GM13976 (cell line): ENCODE data around the gene RABL3.
"Not testable (repeated sequence)": the region's sequence is repeated elsewhere in the genome, so short reads cannot be mapped to it uniquely, and the experiment has no call there.

Experiments
- DNase-seq: peaks from one replicate; pipeline ENCODE4 v3.0.0; 2012; ENCODE audit warnings: low spot score
- CTCF ChIP-seq: IDR thresholded peaks from 2 replicates; pipeline ENCODE4 v1.5.1; 2012; ENCODE audit warnings: borderline replicate concordance, mild to moderate bottlenecking; ENCODE audit not compliant: insufficient read depth; ENCODE audit errors: extremely low read depth, missing control alignments, control extremely low read depth
- in situ Hi-C: fragments of 300-500 bp; cut with MboI; formaldehyde crosslinking; loops from one replicate; pipeline ENCODE4 v1.12.0; 2022; ENCODE audit warnings: low sequenced_read_pairs, mixed read lengths, inconsistent platforms; ENCODE audit not compliant: unreplicated experiment

RABL3 gene

DNA sequence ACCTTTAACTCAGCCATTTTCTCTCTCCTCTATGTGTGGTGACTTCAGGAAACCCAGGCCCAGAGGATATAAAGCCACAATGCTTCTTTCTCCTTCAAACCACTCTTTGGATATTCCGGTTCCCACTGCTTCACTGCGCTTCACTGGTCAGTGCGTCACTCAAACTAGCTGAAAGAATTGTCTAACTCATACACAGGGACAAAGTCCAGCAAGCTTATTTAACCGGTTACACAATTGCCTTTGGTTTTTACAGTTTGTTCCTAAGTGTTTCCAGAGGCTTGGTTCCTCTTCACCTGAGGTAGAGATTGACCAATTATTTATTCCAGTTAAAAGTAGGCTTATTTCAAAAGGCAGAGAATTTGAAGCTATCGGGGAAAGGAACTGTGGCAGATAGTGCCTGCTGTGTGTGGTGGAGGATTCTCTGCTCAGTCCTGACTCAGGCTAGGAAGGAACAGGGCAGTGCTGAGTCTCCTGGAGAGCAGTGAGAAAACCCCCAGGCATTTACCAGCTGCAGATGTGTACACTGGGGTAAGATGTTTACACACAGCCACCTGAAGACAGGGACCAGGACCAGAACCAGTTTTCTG lies 60.1 kb downstream of the RABL3 start, which contains the start of gene HGD:
HGD (minus strand) TSS at position 145 of the 587 bp plus-strand sequence; CDS start at position 17, 128 bp downstream.
- TF ChIP-seq CTCF, result no peak
- in situ Hi-C loops, result no loop called here

GRCh38 chr3:120681506-120682038 lies 60.7 kb downstream of the RABL3 start:
- TF ChIP-seq CTCF, result no peak
- DNase-seq, result no peak
- in situ Hi-C loops, result no loop called here

More for the DNA sequence above, 60.1 kb downstream of the RABL3 start, which contains the start of gene HGD:
- DNase-seq, result no peak

- in situ Hi-C loops, result no loop called here
- TF ChIP-seq CTCF, result no peak
- DNase-seq, result no peak
Observed at GRCh38 chr3:120681018-120681417, 61.3 kb downstream of the RABL3 start.

DNA sequence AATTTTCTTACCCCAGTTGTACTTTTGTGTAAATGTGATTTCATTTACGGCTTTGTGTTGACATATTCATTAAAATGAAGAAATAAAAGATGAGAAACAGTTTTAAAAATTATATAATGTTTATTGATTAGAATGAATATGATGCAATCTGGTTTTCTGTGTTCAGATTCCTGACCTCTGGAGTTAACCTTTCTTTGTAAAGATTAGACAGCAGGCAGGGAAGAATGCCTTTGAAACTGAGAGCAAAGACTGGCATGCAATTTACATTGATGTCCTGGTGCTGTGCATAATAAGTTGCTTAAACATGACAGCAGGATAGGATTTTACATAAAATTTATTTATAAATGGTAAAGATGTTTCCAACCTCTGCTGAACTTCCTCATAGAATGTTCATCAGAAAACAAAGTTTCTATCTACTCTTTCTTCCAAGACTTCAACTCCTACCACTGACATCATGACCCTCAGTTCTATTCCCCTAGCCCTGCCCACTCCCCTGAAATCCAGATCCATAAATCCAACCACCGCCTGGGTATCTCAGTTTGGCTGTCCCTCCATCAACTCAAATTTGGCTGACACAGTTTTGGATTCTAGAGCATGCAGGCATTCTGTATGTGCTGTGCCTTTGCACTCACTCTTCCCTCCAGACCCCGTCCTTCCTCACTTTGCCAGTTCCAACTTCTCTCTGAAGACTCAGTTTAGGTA lies 62.0 kb downstream of the RABL3 start:
- in situ Hi-C loops, result no loop called here
- no peak for TF ChIP-seq CTCF
- no peak for DNase-seq

GRCh38 chr3:120678984-120679383 lies 63.3 kb downstream of the RABL3 start:
- in situ Hi-C loops, result no loop called here
- TF ChIP-seq CTCF, result no peak
- no peak for DNase-seq

GRCh38 chr3:120678331-120678947 lies 63.9 kb downstream of the RABL3 start:
- TF ChIP-seq CTCF, result no peak
- in situ Hi-C loops, result no loop called here
- DNase-seq, result no peak

GRCh38 chr3:120677193-120677592 lies 65.1 kb downstream of the RABL3 start:
- in situ Hi-C loops, DNase-seq: not testable (repeated sequence)
